ENCODE data around the gene SH3RF3.

DNA sequence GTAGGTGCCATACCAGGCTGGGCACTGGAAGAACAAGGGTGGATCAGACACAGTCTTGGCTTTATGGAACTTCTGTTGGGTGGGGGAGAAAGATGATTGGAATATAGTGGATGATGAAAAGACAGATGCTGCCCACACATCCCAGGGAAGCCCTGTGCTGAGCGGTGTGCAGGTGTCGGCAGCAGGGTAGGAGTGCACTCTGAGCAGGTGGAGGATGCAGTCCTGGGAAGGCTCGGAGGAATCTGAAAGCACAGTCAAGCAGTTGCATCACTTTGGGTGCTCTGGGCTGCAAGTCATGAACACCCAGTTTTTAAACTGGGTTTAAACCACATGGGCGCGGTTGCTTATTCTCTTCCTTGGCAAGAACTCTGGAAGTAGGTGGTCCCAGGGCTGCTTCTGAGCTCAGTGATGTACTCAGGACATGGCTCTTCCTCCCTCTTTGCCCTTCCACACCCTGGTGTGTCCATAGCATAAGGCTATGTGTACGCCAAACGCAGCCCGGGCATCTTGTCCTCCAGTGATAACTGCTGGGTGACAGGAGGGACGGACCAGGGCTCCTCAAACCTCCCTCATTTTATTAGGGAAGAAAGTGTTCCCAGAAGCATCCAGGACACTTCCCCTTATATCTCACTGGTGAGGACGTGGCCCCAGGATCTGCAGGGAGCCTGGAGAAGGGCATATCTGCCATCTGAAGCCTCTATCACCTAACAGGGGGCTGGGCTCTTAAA, 84.0 kb downstream of the SH3RF3 start:
- TF ChIP-seq GATA3 (IDR thresholded peaks at IDR 0.05; ENCODE audit: low read depth, low read length) (no peak), GATA2 (IDR thresholded peaks at IDR 0.05; ENCODE audit: low read depth, low read length) (no peak)
